ENCODE measurements around the gene C1orf226.

- no peak for TF ChIP-seq PHF20 (IDR thresholded peaks at IDR 0.05; ENCODE audit: partially characterized antibody)
- no peak for TF ChIP-seq ZNF146 (CRISPR knock-in tag; IDR thresholded peaks at IDR 0.05; ENCODE audit: unreplicated experiment)
- no peak for TF ChIP-seq SRF (CRISPR knock-in tag; IDR thresholded peaks at IDR 0.05)
- no peak for TF ChIP-seq RAD51 (IDR thresholded peaks at IDR 0.05; ENCODE audit: borderline replicate concordance, low read depth)
- TF ChIP-seq ZFX (CRISPR knock-in tag; IDR thresholded peaks at IDR 0.05): no peak
- TF ChIP-seq, protein P1, sequence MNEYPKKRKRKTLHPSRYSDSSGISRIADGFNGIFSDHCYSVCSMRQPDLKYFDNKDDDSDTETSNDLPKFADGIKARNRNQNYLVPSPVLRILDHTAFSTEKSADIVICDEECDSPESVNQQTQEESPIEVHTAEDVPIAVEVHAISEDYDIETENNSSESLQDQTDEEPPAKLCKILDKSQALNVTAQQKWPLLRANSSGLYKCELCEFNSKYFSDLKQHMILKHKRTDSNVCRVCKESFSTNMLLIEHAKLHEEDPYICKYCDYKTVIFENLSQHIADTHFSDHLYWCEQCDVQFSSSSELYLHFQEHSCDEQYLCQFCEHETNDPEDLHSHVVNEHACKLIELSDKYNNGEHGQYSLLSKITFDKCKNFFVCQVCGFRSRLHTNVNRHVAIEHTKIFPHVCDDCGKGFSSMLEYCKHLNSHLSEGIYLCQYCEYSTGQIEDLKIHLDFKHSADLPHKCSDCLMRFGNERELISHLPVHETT (CRISPR knock-in tag; conservative IDR thresholded peaks at IDR 0.05 in 1 of 2, IDR thresholded peaks at IDR 0.05 in 1 of 2): no peak
- no peak for TF ChIP-seq SMAD4 (CRISPR knock-in tag; conservative IDR thresholded peaks at IDR 0.05)
- no peak for TF ChIP-seq CTCF (IDR thresholded peaks at IDR 0.05 in 2 of 3, conservative IDR thresholded peaks at IDR 0.05 in 1 of 3; ENCODE audit: insufficient read depth in 2 of 3, low read depth in 1 of 3, low read length in 3 of 3)
- no peak for TF ChIP-seq MXD1 (CRISPR knock-in tag; IDR thresholded peaks at IDR 0.05; ENCODE audit: borderline replicate concordance, poor library complexity, severe bottlenecking)
- TF ChIP-seq ZNF24 (IDR thresholded peaks at IDR 0.05): no peak
- TF ChIP-seq CEBPG (CRISPR knock-in tag; IDR thresholded peaks at IDR 0.05): no peak
- TF ChIP-seq CEBPG (tag; conservative IDR thresholded peaks at IDR 0.05 in 1 of 2, IDR thresholded peaks at IDR 0.05 in 1 of 2): no peak
- no peak for TF ChIP-seq POLR2AphosphoS5 (IDR thresholded peaks at IDR 0.05; ENCODE audit: control insufficient read depth, insufficient read depth, low read depth, low read length)
Observed at GRCh38 chr1:162407539-162407938, 26.0 kb downstream of the C1orf226 start.
